HCT116 (cell line): ENCODE measurements around the gene ARID5A. TPM values are rescaled to one million over a fixed set of nuclear protein-coding genes. Genes with fewer than 3 reads are reported as not detected.

Experiments used
- ATAC-seq: fragments of 200-7000 bp; cut with Tn5 transposase; 2 replicates; pipeline ENCODE4 v1.9.1; 2020; ENCODE audit warnings: mild to moderate bottlenecking, moderate library complexity
- BruUV-seq: library from RNA; stranded (reverse); fragments of 400-500 nt; replicated peaks from 2 replicates; lab custom pipeline; 2021; lab: Mats Ljungman, UMichigan
- CTCF ChIA-PET: fragments of 300-600 bp; sonication (Branson Sonifier 250); formaldehyde crosslinking; loops from one replicate; lab custom pipeline; 2021; ENCODE audit warnings: antibody characterized with exemption; lab: Charles Lee
- POLR2A ChIA-PET: fragments of 300-600, 350-600 bp; sonication (Branson Sonifier 250); formaldehyde crosslinking; loops from one replicate; lab custom pipeline; 2021; ENCODE audit warnings: antibody characterized with exemption; lab: Charles Lee
- RAD21 ChIA-PET, 2 experiments: fragments of 300-600 bp; sonication (Branson Sonifier 250); formaldehyde crosslinking; loops; one replicate each; lab custom pipeline; 2023; ENCODE audit warnings: low total read pairs in 2 of 2; ENCODE audit not compliant: uncharacterized antibody in 2 of 2, unreplicated experiment in 2 of 2, low non-redundant PET in 1 of 2; lab: Charles Lee
- DNase-seq: peaks from one replicate; pipeline ENCODE4 v3.0.0-alpha.2; 2010; ENCODE audit warnings: low read depth, low spot score
- H2AFZ ChIP-seq: fragments of 200-600 bp; shearing (Covaris generic), sonication (generic); 2 replicates; pipeline ENCODE4 v1.6.1; 2017; ENCODE audit warnings: low read depth, mixed run types, mixed read lengths, antibody characterized with exemption, low read length; ENCODE audit not compliant: poor library complexity, severe bottlenecking
- H3K27ac ChIP-seq: 2 replicates; pipeline ENCODE4 v1.5.1; 2012; ENCODE audit warnings: low read depth, low read length
- H3K27me3 ChIP-seq: fragments of 200-600 bp; sonication (generic); 2 replicates; pipeline ENCODE4 v1.6.1; 2016; ENCODE audit warnings: mixed run types, low read length, mixed read lengths; ENCODE audit not compliant: insufficient read depth
- H3K36me3 ChIP-seq, 2 experiments: fragments of 200-500 bp in 1 of 2; fragments of 200-600 bp in 1 of 2; sonication (Bioruptor generic) in 1 of 2; sonication (generic) in 1 of 2; 2 replicates each; pipeline versions ENCODE4 v1.5.1 to v1.6.1; 2014 to 2016; ENCODE audit warnings: low read length in 2 of 2, inconsistent platforms in 1 of 2, mixed read lengths in 1 of 2, mixed run types in 1 of 2; ENCODE audit not compliant: insufficient read depth in 2 of 2, control insufficient read depth in 1 of 2
- H3K4me1 ChIP-seq, 2 experiments: fragments of 200-600 bp in 1 of 2; sonication (generic) in 1 of 2; 2 replicates each; pipeline versions ENCODE4 v1.5.1 to v1.6.1; 2012 to 2017; ENCODE audit warnings: low read length in 2 of 2, inconsistent platforms in 1 of 2, mild to moderate bottlenecking in 1 of 2, mixed read lengths in 1 of 2, mixed run types in 1 of 2, moderate library complexity in 1 of 2; ENCODE audit not compliant: insufficient read depth in 2 of 2, control insufficient read depth in 1 of 2
- H3K4me2 ChIP-seq: fragments of 200-600 bp; sonication (generic); 2 replicates; pipeline ENCODE4 v1.6.1; 2017; ENCODE audit warnings: mixed run types, low read length, mixed read lengths
- H3K4me3 ChIP-seq, 2 experiments: fragments of 200-600 bp in 1 of 2; sonication (generic) in 1 of 2; replicated peaks in 1 of 2; 2 replicates each; pipeline ENCODE4 v1.5.1; 2011 to 2016; ENCODE audit warnings: low read length in 2 of 2, control low read depth in 1 of 2, low read depth in 1 of 2, mild to moderate bottlenecking in 1 of 2, mixed read lengths in 1 of 2, mixed run types in 1 of 2
- H3K79me2 ChIP-seq: fragments of 200-600 bp; sonication (generic); 2 replicates; pipeline ENCODE4 v1.6.1; 2017; ENCODE audit warnings: mild to moderate bottlenecking, mixed run types, low read length, moderate library complexity, mixed read lengths; ENCODE audit not compliant: insufficient read depth
- H3K9ac ChIP-seq: fragments of 200-600 bp; sonication (generic); 2 replicates; pipeline ENCODE4 v1.6.1; 2016; ENCODE audit warnings: low read length, mixed read lengths
- H3K9me2 ChIP-seq: fragments of 200-600 bp; sonication (generic), shearing (Covaris generic); 2 replicates; pipeline ENCODE4 v1.6.1; 2017; ENCODE audit warnings: mixed run types, mild to moderate bottlenecking, moderate library complexity; ENCODE audit not compliant: insufficient read depth
- H3K9me3 ChIP-seq, 2 experiments: fragments of 200-500 bp in 1 of 2; fragments of 200-600 bp in 1 of 2; sonication (Bioruptor generic) in 1 of 2; sonication (generic) in 1 of 2; 2 replicates each; pipeline ENCODE4 v1.6.1; 2014 to 2017; ENCODE audit warnings: low read length in 2 of 2, mixed read lengths in 2 of 2, inconsistent platforms in 1 of 2, low read depth in 1 of 2, mild to moderate bottlenecking in 1 of 2, mixed run types in 1 of 2, moderate library complexity in 1 of 2; ENCODE audit not compliant: control insufficient read depth in 1 of 2, insufficient read depth in 1 of 2
- H4K20me1 ChIP-seq: fragments of 200-600 bp; sonication (generic), shearing (Covaris generic); 2 replicates; pipeline ENCODE4 v1.6.1; 2017; ENCODE audit warnings: mixed run types, mild to moderate bottlenecking, moderate library complexity; ENCODE audit not compliant: insufficient read depth
- CBX3 ChIP-seq: IDR thresholded peaks from 2 replicates; pipeline ENCODE4 v1.6.1; 2012; ENCODE audit warnings: low read depth
- CTCF ChIP-seq, 3 experiments: fragments of 200-600 bp in 1 of 3; sonication (generic) in 1 of 3; IDR thresholded peaks in 2 of 3; conservative IDR thresholded peaks in 1 of 3; 2 replicates each; pipeline ENCODE4 v1.5.1; 2012 to 2017; ENCODE audit warnings: low read depth in 2 of 3, low read length in 2 of 3, antibody characterized with exemption in 1 of 3, borderline replicate concordance in 1 of 3, control low read depth in 1 of 3, mild to moderate bottlenecking in 1 of 3, mixed read lengths in 1 of 3, mixed run types in 1 of 3, moderate library complexity in 1 of 3; ENCODE audit not compliant: insufficient read depth in 1 of 3
- ELF1 ChIP-seq: IDR thresholded peaks from 2 replicates; pipeline ENCODE4 v1.6.1; 2012; ENCODE audit warnings: low read depth, borderline replicate concordance
- FOSL1 ChIP-seq: IDR thresholded peaks from 2 replicates; pipeline ENCODE4 v1.6.1; 2012; ENCODE audit warnings: low read depth
- POLR2A ChIP-seq: IDR thresholded peaks from 2 replicates; pipeline ENCODE4 v1.7.0; 2011; ENCODE audit warnings: borderline replicate concordance; ENCODE audit not compliant: insufficient read depth, insufficient read length; ENCODE audit errors: extremely low read depth
- POLR2AphosphoS5 ChIP-seq: IDR thresholded peaks from 2 replicates; pipeline ENCODE4 v1.6.1; 2011; ENCODE audit warnings: mild to moderate bottlenecking, low read depth, low read length, moderate library complexity
- SP1 ChIP-seq: IDR thresholded peaks from 2 replicates; pipeline ENCODE4 v1.6.1; 2012; ENCODE audit warnings: low read depth
- ZBTB33 ChIP-seq: IDR thresholded peaks from 2 replicates; pipeline ENCODE4 v1.6.1; 2011; ENCODE audit warnings: mild to moderate bottlenecking, low read length, moderate library complexity; ENCODE audit not compliant: insufficient replicate concordance; ENCODE audit errors: extremely low read depth
- intact Hi-C: fragments of 100-400 bp; cut with micrococcal nuclease; formaldehyde crosslinking; loops from 2 replicates; pipeline ENCODE4 v1.10.0; 2022
- total RNA-seq: library from RNA; stranded (reverse); gene quantifications from one replicate; pipeline ENCODE4 v1.2.1, GENCODE V29; 2021; ENCODE audit not compliant: unreplicated experiment

The ARID5A gene
- total RNA-seq, 1 experiment from 2014 or later, result 8.2 TPM

- no peak for ATAC-seq
- no peaks in the 10 kb centered on the region for H3K9me2 ChIP-seq
- TF ChIP-seq SP1 (no peak), ELF1 (no peak), FOSL1 (no peak), CBX3 (no peak), POLR2AphosphoS5 (no peak), ZBTB33 (no peak)
- H3K9ac ChIP-seq, result no peak overlapping the region
- POLR2A ChIA-PET, result no interaction called here
- H3K9me3 ChIP-seq, result no peaks in the 10 kb centered on the region
- no peak overlapping the region for H3K27ac ChIP-seq
- no peaks in the 10 kb centered on the region for H3K27me3 ChIP-seq
- no TSS peak for BruUV-seq
- no peaks in the 10 kb centered on the region for H4K20me1 ChIP-seq
- H3K4me1 ChIP-seq, result no peaks in the 10 kb centered on the region
- no peak overlapping the region for H2AFZ ChIP-seq
- RAD21 ChIA-PET, result no interaction called here
- no peak overlapping the region for H3K4me2 ChIP-seq
- CTCF ChIA-PET, result no interaction called here
- DNase-seq, result no peak
- no peaks in the 10 kb centered on the region for H3K36me3 ChIP-seq
- H3K4me3 ChIP-seq, result no peak overlapping the region
- no peaks in the 10 kb centered on the region for H3K79me2 ChIP-seq
- intact Hi-C loops, result no loop called here
Measured at GRCh38 chr2:96578731-96579130, 42.2 kb downstream of the ARID5A start.

- Histone ChIP-seq H3K9me2 (no peaks in the 10 kb centered on the region), H2AFZ (no peak overlapping the region), H3K4me1 (no peaks in the 10 kb centered on the region), H3K36me3 (no peaks in the 10 kb centered on the region), H3K9me3 (no peaks in the 10 kb centered on the region), H3K27ac (no peak overlapping the region), H3K4me2 (no peak overlapping the region), H3K27me3 (no peaks in the 10 kb centered on the region), H3K9ac (no peak overlapping the region), H4K20me1 (no peaks in the 10 kb centered on the region), H3K4me3 (no peak overlapping the region), H3K79me2 (no peaks in the 10 kb centered on the region)
- intact Hi-C loops, result no loop called here
- ChIA-PET RAD21 (interaction anchor here in 1 of 2 experiments (0.9 kb wide), 1 partner anchor 29 kb away, joined by 3 read pairs; no protein-coding TSS in a partner anchor), CTCF (interaction anchor here (0.6 kb wide), 1 partner anchor 29 kb away, joined by 3 read pairs; no protein-coding TSS in a partner anchor), POLR2A (no interaction called here)
- DNase-seq (no peak), ATAC-seq (peak; percentile 51; the same call in 1 of the 2 replicates)
- TF ChIP-seq POLR2A (no peak), CTCF (IDR thresholded peaks at IDR 0.05 in 2 of 3, conservative IDR thresholded peaks at IDR 0.05 in 1 of 3; ENCODE audit: borderline replicate concordance in 1 of 3, insufficient read depth in 1 of 3, low read depth in 2 of 3, low read length in 2 of 3) (peak in 1 of 3 experiments; percentile 10; a peak in 2 of 6 replicates)
- BruUV-seq, result no TSS peak
Measured at GRCh38 chr2:96579422-96579821, 42.9 kb downstream of the ARID5A start.
